Mesenchymal stem cell (in vitro differentiated cells and primary cell): ENCODE results near the gene FHOD3.
A peak's percentile ranks its signal among the peaks of the same experiment; 100 is the strongest.
"Not testable (repeated sequence)": the region's sequence is repeated elsewhere in the genome, so short reads cannot be mapped to it uniquely, and the experiment has no call there.

Experiments
- DNase-seq: peaks from one replicate; pipeline ENCODE4 v3.0.0-alpha.2; 2013
- H2AFZ ChIP-seq: one replicate; pipeline ENCODE4 v1.6.1; 2013; ENCODE audit warnings: low read depth, mild to moderate bottlenecking, control low read depth, inconsistent platforms, low read length, moderate library complexity
- H2AK5ac ChIP-seq: 2 replicates; pipeline ENCODE4 v1.6.1; 2013; ENCODE audit warnings: low read length, moderate library complexity, mild to moderate bottlenecking, inconsistent platforms; ENCODE audit not compliant: severe bottlenecking
- H2BK120ac ChIP-seq: one replicate; pipeline ENCODE4 v1.6.1; 2013; ENCODE audit warnings: low read depth, mild to moderate bottlenecking, inconsistent platforms, low read length, moderate library complexity
- H2BK12ac ChIP-seq, 2 experiments: one replicate each; pipeline ENCODE4 v1.6.1; 2013; ENCODE audit warnings: inconsistent platforms in 2 of 2, low read length in 2 of 2, mild to moderate bottlenecking in 2 of 2, moderate library complexity in 2 of 2, control low read depth in 1 of 2
- H2BK15ac ChIP-seq: one replicate; pipeline ENCODE4 v1.6.1; 2013; ENCODE audit warnings: mild to moderate bottlenecking, low read depth, inconsistent platforms; ENCODE audit not compliant: poor library complexity, severe bottlenecking
- H2BK5ac ChIP-seq: 2 replicates; pipeline ENCODE4 v1.6.1; 2013; ENCODE audit warnings: low read depth, mild to moderate bottlenecking, low read length, control low read depth, inconsistent platforms; ENCODE audit not compliant: poor library complexity, severe bottlenecking
- H3K14ac ChIP-seq, 2 experiments: one replicate each; pipeline ENCODE4 v1.6.1; 2013; ENCODE audit warnings: inconsistent platforms in 2 of 2, low read length in 2 of 2, control low read depth in 1 of 2, mild to moderate bottlenecking in 1 of 2, moderate library complexity in 1 of 2
- H3K18ac ChIP-seq, 2 experiments: one replicate each; pipeline ENCODE4 v1.6.1; 2013; ENCODE audit warnings: inconsistent platforms in 2 of 2, low read length in 2 of 2, control low read depth in 1 of 2, low read depth in 1 of 2, mild to moderate bottlenecking in 1 of 2
- H3K23ac ChIP-seq, 2 experiments: one replicate each; pipeline ENCODE4 v1.6.1; 2013; ENCODE audit warnings: inconsistent platforms in 2 of 2, low read length in 2 of 2, mild to moderate bottlenecking in 2 of 2, moderate library complexity in 2 of 2, control low read depth in 1 of 2
- H3K27ac ChIP-seq: 2 replicates; pipeline ENCODE4 v1.5.1; 2013; ENCODE audit warnings: mild to moderate bottlenecking, moderate library complexity, low read length, control low read depth, inconsistent platforms; ENCODE audit not compliant: poor library complexity, severe bottlenecking
- H3K27me3 ChIP-seq, 2 experiments: 2 replicates each; pipeline versions ENCODE4 v1.6.1 to v1.7.0; 2013; ENCODE audit warnings: low read length in 2 of 2, mild to moderate bottlenecking in 2 of 2, moderate library complexity in 2 of 2, control low read depth in 1 of 2, inconsistent platforms in 1 of 2; ENCODE audit not compliant: control insufficient read depth in 1 of 2, insufficient read depth in 1 of 2
- H3K36me3 ChIP-seq, 2 experiments: 2 replicates each; pipeline versions ENCODE4 v1.6.1 to v1.7.0; 2013; ENCODE audit warnings: low read length in 2 of 2, control low read depth in 1 of 2, inconsistent platforms in 1 of 2, low read depth in 1 of 2, mild to moderate bottlenecking in 1 of 2; ENCODE audit not compliant: insufficient read depth in 2 of 2, control insufficient read depth in 1 of 2
- H3K4ac ChIP-seq, 2 experiments: one replicate each; pipeline ENCODE4 v1.6.1; 2013; ENCODE audit warnings: inconsistent platforms in 2 of 2, low read length in 2 of 2, mild to moderate bottlenecking in 2 of 2, moderate library complexity in 2 of 2, control low read depth in 1 of 2, low read depth in 1 of 2
- H3K4me1 ChIP-seq: 2 replicates; pipeline ENCODE4 v1.6.1; 2013; ENCODE audit warnings: low read depth, low read length, control low read depth; ENCODE audit not compliant: control insufficient read depth, insufficient read depth
- H3K4me2 ChIP-seq: 2 replicates; pipeline ENCODE4 v1.6.1; 2013; ENCODE audit warnings: low read length, mild to moderate bottlenecking, inconsistent platforms; ENCODE audit not compliant: poor library complexity, severe bottlenecking
- H3K4me3 ChIP-seq, 2 experiments: 2 replicates each; pipeline versions ENCODE4 v1.5.1 to v1.7.0; 2013; ENCODE audit warnings: low read length in 2 of 2, mild to moderate bottlenecking in 2 of 2, control low read depth in 1 of 2, low read depth in 1 of 2; ENCODE audit not compliant: insufficient read depth in 1 of 2
- H3K79me1 ChIP-seq: replicated peaks from 2 replicates; pipeline ENCODE4 v1.6.1; 2013; ENCODE audit warnings: mild to moderate bottlenecking, control low read depth, low read length, inconsistent platforms; ENCODE audit not compliant: poor library complexity, severe bottlenecking
- H3K9ac ChIP-seq: 2 replicates; pipeline ENCODE4 v1.7.0; 2013; ENCODE audit warnings: mild to moderate bottlenecking, low read length, moderate library complexity
- H3K9me3 ChIP-seq: 2 replicates; pipeline ENCODE4 v1.7.0; 2013; ENCODE audit warnings: mild to moderate bottlenecking, low read length; ENCODE audit not compliant: control insufficient read depth
- H4K8ac ChIP-seq: one replicate; pipeline ENCODE4 v1.6.1; 2013; ENCODE audit warnings: inconsistent platforms, mild to moderate bottlenecking, low read length, moderate library complexity
- H4K91ac ChIP-seq: one replicate; pipeline ENCODE4 v1.6.1; 2013; ENCODE audit warnings: mild to moderate bottlenecking, low read length, inconsistent platforms
- WGBS: methylation state at CpG from one replicate; pipeline ENCODE4 v1.1.7; 2013; ENCODE audit warnings: mixed read lengths; 5-methylcytosine and 5-hydroxymethylcytosine counted together

FHOD3 gene

GRCh38 chr18:36356741-36357140 is 59.2 kb downstream of the FHOD3 start:
- not testable (repeated sequence) for H2BK15ac ChIP-seq, H3K18ac ChIP-seq, H3K4me3 ChIP-seq, H3K4me1 ChIP-seq, H3K9me3 ChIP-seq, H3K14ac ChIP-seq, H3K9ac ChIP-seq, H3K4ac ChIP-seq, H2BK5ac ChIP-seq, H2BK120ac ChIP-seq, H2AFZ ChIP-seq, DNase-seq, H4K8ac ChIP-seq, H2AK5ac ChIP-seq, H3K23ac ChIP-seq, H2BK12ac ChIP-seq, H3K4me2 ChIP-seq, H3K27me3 ChIP-seq, H4K91ac ChIP-seq, H3K27ac ChIP-seq
- 78% methylated on average over 3 of the region's 6 CpGs for WGBS
- Histone ChIP-seq H3K79me1 (peaks cover 32% of the 10 kb centered on the region), H3K36me3 (peaks cover 0 to 17% of the 10 kb centered on the region in 2 experiments)

- 61% methylated on average over 1 of the region's 1 CpG for WGBS
- Histone ChIP-seq H3K18ac (no peak overlapping the region), H3K79me1 (peaks cover 39% of the 10 kb centered on the region), H3K27ac (no peak overlapping the region), H2BK120ac (no peak overlapping the region), H4K8ac (no peak overlapping the region), H3K9me3 (peaks cover 3% of the 10 kb centered on the region), H3K9ac (no peak overlapping the region), H2BK12ac (no peak overlapping the region), H2BK5ac (no peak overlapping the region), H3K23ac (no peak overlapping the region), H3K4ac (no peak overlapping the region), H3K4me2 (no peak overlapping the region), H3K4me3 (no peak overlapping the region), H3K27me3 (no peaks in the 10 kb centered on the region), H2AFZ (no peak overlapping the region), H2BK15ac (no peak overlapping the region), H3K14ac (no peak overlapping the region), H3K4me1 (peaks cover 2% of the 10 kb centered on the region), H4K91ac (no peak overlapping the region), H2AK5ac (peak overlapping the region; percentile 83), H3K36me3 (peaks cover 0 to 25% of the 10 kb centered on the region in 2 experiments)
- no peak for DNase-seq
Measured at GRCh38 chr18:36358141-36358540, 60.6 kb downstream of the FHOD3 start.

GRCh38 chr18:36360256-36360909 is 62.9 kb downstream of the FHOD3 start:
- no peak overlapping the region for H3K14ac ChIP-seq
- H3K9me3 ChIP-seq, result peaks cover 3% of the 10 kb centered on the region
- H4K8ac ChIP-seq, result no peak overlapping the region
- H3K27me3 ChIP-seq, result no peaks in the 10 kb centered on the region
- no peak overlapping the region for H3K4ac ChIP-seq
- no peak overlapping the region for H2BK120ac ChIP-seq
- no peak overlapping the region for H2AFZ ChIP-seq
- 65% methylated on average over 1 of the region's 1 CpG for WGBS
- H2BK5ac ChIP-seq, result no peak overlapping the region
- DNase-seq, result no peak
- no peak overlapping the region for H3K4me2 ChIP-seq
- no peak overlapping the region for H2BK12ac ChIP-seq
- no peak overlapping the region for H3K23ac ChIP-seq
- H2BK15ac ChIP-seq, result no peak overlapping the region
- no peak overlapping the region for H3K9ac ChIP-seq
- H3K4me1 ChIP-seq, result peaks cover 1% of the 10 kb centered on the region
- no peak overlapping the region for H3K18ac ChIP-seq
- H3K79me1 ChIP-seq, result peaks cover 36% of the 10 kb centered on the region
- H3K4me3 ChIP-seq, result no peak overlapping the region
- no peak overlapping the region for H3K27ac ChIP-seq
- peaks cover 0 to 20% of the 10 kb centered on the region in 2 experiments for H3K36me3 ChIP-seq
- no peak overlapping the region for H4K91ac ChIP-seq
- H2AK5ac ChIP-seq, result no peak overlapping the region

- Histone ChIP-seq H3K9me3 (peaks cover 3% of the 10 kb centered on the region), H2BK5ac (no peak overlapping the region), H2AFZ (no peak overlapping the region), H3K27me3 (no peaks in the 10 kb centered on the region), H3K4me2 (no peak overlapping the region), H3K23ac (no peak overlapping the region), H3K14ac (no peak overlapping the region), H3K4me1 (peaks cover 4% of the 10 kb centered on the region), H4K8ac (no peak overlapping the region), H3K27ac (no peak overlapping the region), H3K9ac (no peak overlapping the region), H2AK5ac (no peak overlapping the region), H3K18ac (no peak overlapping the region), H3K36me3 (peaks cover 0 to 14% of the 10 kb centered on the region in 2 experiments), H3K79me1 (peaks cover 45% of the 10 kb centered on the region), H3K4me3 (no peak overlapping the region), H3K4ac (no peak overlapping the region), H2BK12ac (no peak overlapping the region), H4K91ac (no peak overlapping the region), H2BK120ac (no peak overlapping the region), H2BK15ac (no peak overlapping the region)
- DNase-seq, result no peak
- 70% methylated on average over 2 of the region's 2 CpGs for WGBS
Measured at GRCh38 chr18:36364911-36365624, 67.6 kb downstream of the FHOD3 start.
